ENCODE results near the gene CD19. TPM values are rescaled to one million over a fixed set of nuclear protein-coding genes. Genes with fewer than 3 reads are reported as not detected.

CD19 gene
- total and polyA plus RNA-seq, 10 of the 15 experiments (the other 5 are each of a cell fraction or from before 2014, with no cell fraction given) = 1.2 to 125 (median 77.2) TPM

DNA sequence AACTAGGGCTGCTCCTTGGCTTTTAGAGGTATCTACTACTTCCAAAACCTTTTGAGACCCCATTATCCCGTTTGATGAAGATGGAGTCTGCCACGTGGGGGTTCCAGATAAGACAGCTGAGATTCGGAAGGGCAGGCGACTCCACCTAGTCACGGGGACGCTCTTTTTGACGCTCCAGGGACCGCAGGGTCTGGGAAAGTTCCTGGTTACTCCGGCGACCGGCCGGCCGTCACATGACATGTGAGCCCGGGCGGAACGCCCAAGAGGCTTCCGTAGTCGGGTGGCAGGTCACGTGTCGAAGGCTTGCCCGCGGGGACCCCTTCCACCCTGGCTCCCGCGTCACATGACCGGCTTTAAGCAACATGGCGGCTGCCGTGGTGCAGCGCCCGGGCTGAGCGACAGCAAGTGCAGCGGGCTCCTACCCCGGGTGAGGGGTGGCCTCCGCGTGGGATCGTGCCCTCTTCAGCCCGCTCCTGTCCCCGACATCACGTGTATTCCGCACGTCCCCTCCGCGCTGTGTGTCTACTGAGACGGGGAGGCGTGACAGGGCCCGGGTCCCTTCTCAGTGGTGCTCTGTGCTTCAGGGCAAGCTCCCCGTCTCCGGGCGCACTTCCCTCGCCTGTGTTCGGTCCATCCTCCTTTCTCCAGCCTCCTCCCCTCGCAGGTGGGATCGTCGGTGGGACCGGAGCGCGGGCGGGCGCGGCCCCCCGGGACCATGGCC is 42.8 kb downstream of the CD19 start, which contains the start of gene SPNS1 (continued):
- TF ChIP-seq MLLT1 (IDR thresholded peaks at IDR 0.05) (no peak), RAD21 (IDR thresholded peaks at IDR 0.05; ENCODE audit: insufficient read depth, low read depth, low read length) (no peak), FOXK2 (IDR thresholded peaks at IDR 0.05) (peak; percentile 87), MTA2 (IDR thresholded peaks at IDR 0.05; ENCODE audit: low read depth) (0 out of 2 replicates have a peak, but pooled peaks have one; percentile 47), POLR2AphosphoS5 (IDR thresholded peaks at IDR 0.05; ENCODE audit: low read length) (peak; percentile 81), GABPA (IDR thresholded peaks at IDR 0.05; ENCODE audit: low read depth) (no peak)

GRCh38 chr16:28975158-28975599 is 43.4 kb downstream of the CD19 start:
- Histone ChIP-seq H3K27ac (ENCODE audit: control insufficient read depth, insufficient read depth) (peak overlapping the region; percentile 58; the same call in 1 of the 2 replicates), H3K9ac (ENCODE audit: control insufficient read depth, insufficient read depth, low read length) (peak overlapping the region; percentile 87), H3K36me3 (ENCODE audit: control insufficient read depth in 2 of 2, insufficient read depth in 2 of 2, low read length in 1 of 2) (no peaks in the 10 kb centered on the region; a peak in 2 of 4 replicates), H3K4me1 (ENCODE audit: control insufficient read depth, insufficient read depth, low read length) (peaks cover 4% of the 10 kb centered on the region), H3K27me3 (replicated peaks in 1 of 2; ENCODE audit: control insufficient read depth in 2 of 2, insufficient read depth in 2 of 2, low read length in 1 of 2) (no peaks in the 10 kb centered on the region), H2AFZ (ENCODE audit: control insufficient read depth, low read depth, low read length) (peak overlapping the region; percentile 87), H4K20me1 (ENCODE audit: control insufficient read depth, insufficient read depth) (no peaks in the 10 kb centered on the region), H3K4me2 (ENCODE audit: control insufficient read depth, insufficient read depth) (peak overlapping the region; percentile 96), H3K79me2 (ENCODE audit: control insufficient read depth, insufficient read depth, low read length) (peaks cover 8% of the 10 kb centered on the region), H3K4me3 (peak overlapping the region; percentile 92), H3K9me3 (replicated peaks; ENCODE audit: control insufficient read depth, insufficient read depth, low read length) (no peaks in the 10 kb centered on the region)
- ChIA-PET RAD21 (ENCODE audit: unreplicated experiment) (interaction anchor here (1.7 kb wide), 1 partner anchor 28 kb away, joined by 4 read pairs; no protein-coding TSS in a partner anchor), CTCF (no interaction called here), POLR2A (no interaction called here), SMC1A (ENCODE audit: uncharacterized antibody, unreplicated experiment) (interaction anchor here (1.4 kb wide), 1 partner anchor 8 kb away, joined by 3 read pairs; no protein-coding TSS in a partner anchor)
- no TSS peak for BruUV-seq (replicated peaks)
- WGBS (ENCODE audit: insufficient coverage, insufficient replicate concordance, low lambda C conversion rate, missing lambda C conversion rate) = 24% methylated on average over 23 of the region's 30 CpGs
- peak; percentile 39; the same call in 1 of the 2 replicates for TF ChIP-seq MLLT1 (IDR thresholded peaks at IDR 0.05)
- no peak for TF ChIP-seq CREB1 (IDR thresholded peaks at IDR 0.05; ENCODE audit: low read depth)
- TF ChIP-seq RB1 (IDR thresholded peaks at IDR 0.05; ENCODE audit: borderline replicate concordance) = no peak
- TF ChIP-seq STAT1 (conservative IDR thresholded peaks at IDR 0.05) = no peak
- TF ChIP-seq SMARCA5 (IDR thresholded peaks at IDR 0.05) = no peak
- TF ChIP-seq, protein P1, sequence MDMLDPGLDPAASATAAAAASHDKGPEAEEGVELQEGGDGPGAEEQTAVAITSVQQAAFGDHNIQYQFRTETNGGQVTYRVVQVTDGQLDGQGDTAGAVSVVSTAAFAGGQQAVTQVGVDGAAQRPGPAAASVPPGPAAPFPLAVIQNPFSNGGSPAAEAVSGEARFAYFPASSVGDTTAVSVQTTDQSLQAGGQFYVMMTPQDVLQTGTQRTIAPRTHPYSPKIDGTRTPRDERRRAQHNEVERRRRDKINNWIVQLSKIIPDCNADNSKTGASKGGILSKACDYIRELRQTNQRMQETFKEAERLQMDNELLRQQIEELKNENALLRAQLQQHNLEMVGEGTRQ (IDR thresholded peaks at IDR 0.05; ENCODE audit: borderline replicate concordance, low read depth, low read length) = no peak
- DNase-seq (ENCODE audit: low read depth, low spot score) (no peak), ATAC-seq (peak; percentile 8), FAIRE-seq (no peak)
- in situ Hi-C loops (cut with MboI) (no loop called here), intact Hi-C loops (cut with micrococcal nuclease; ENCODE audit: unreplicated experiment) (no loop called here)

All from GM12878 (cell line).